GM23338 (cell line): ENCODE data around the gene AGRN. TPM values are rescaled to one million over a fixed set of nuclear protein-coding genes. Genes with fewer than 3 reads are reported as not detected.

ENCODE experiments used
- ATAC-seq: fragments of 200-7000 bp; cut with Tn5 transposase; 3 replicates; pipeline ENCODE4 v1.9.1; 2020
- DNase-seq: peaks from one replicate; pipeline ENCODE4 v3.0.0-alpha.2; 2015; ENCODE audit warnings: low spot score
- H2AFZ ChIP-seq: fragments of 200-600 bp; sonication (generic); 2 replicates; pipeline ENCODE4 v1.8.0; 2016; ENCODE audit warnings: antibody characterized with exemption, mild to moderate bottlenecking, moderate library complexity
- H3F3A ChIP-seq: fragments of 200-600 bp; sonication (generic); replicated peaks from 2 replicates; pipeline ENCODE4 v1.8.0; 2017; ENCODE audit warnings: antibody characterized with exemption, mixed run types, low read depth
- H3K27ac ChIP-seq: fragments of 200-600 bp; sonication (generic); 2 replicates; pipeline ENCODE4 v1.6.1; 2016; ENCODE audit warnings: low read depth
- H3K27me3 ChIP-seq: fragments of 200-600 bp; sonication (generic); 2 replicates; pipeline ENCODE4 v1.8.0; 2016; ENCODE audit warnings: mild to moderate bottlenecking, mixed run types, moderate library complexity; ENCODE audit not compliant: insufficient read depth
- H3K36me3 ChIP-seq: fragments of 200-600 bp; sonication (generic); 2 replicates; pipeline ENCODE4 v1.8.0; 2016; ENCODE audit warnings: mild to moderate bottlenecking; ENCODE audit not compliant: insufficient read depth
- H3K4me1 ChIP-seq: fragments of 200-600 bp; sonication (generic); 2 replicates; pipeline ENCODE4 v1.8.0; 2016; ENCODE audit warnings: mild to moderate bottlenecking, moderate library complexity; ENCODE audit not compliant: insufficient read depth
- H3K4me2 ChIP-seq: fragments of 200-600 bp; sonication (generic); 2 replicates; pipeline ENCODE4 v1.7.1; 2017; ENCODE audit warnings: mixed run types
- H3K4me3 ChIP-seq: fragments of 200-600 bp; sonication (generic); 2 replicates; pipeline ENCODE4 v1.6.1; 2016; ENCODE audit warnings: mixed run types
- H3K79me2 ChIP-seq: fragments of 200-600 bp; sonication (generic); replicated peaks from 2 replicates; pipeline ENCODE4 v1.8.0; 2017; ENCODE audit warnings: mild to moderate bottlenecking; ENCODE audit not compliant: insufficient read depth
- H3K9me2 ChIP-seq: fragments of 200-600 bp; sonication (generic); 2 replicates; pipeline ENCODE4 v1.8.0; 2017; ENCODE audit not compliant: insufficient read depth
- H4K20me1 ChIP-seq: fragments of 200-600 bp; sonication (generic); replicated peaks from 2 replicates; pipeline ENCODE4 v1.8.0; 2017; ENCODE audit warnings: mild to moderate bottlenecking; ENCODE audit not compliant: insufficient read depth
- H3K27ac Mint-ChIP-seq: 2 replicates; pipeline ENCODE4 v1.8.0; 2020; ENCODE audit warnings: inconsistent platforms, mild to moderate bottlenecking, moderate library complexity, mixed read lengths
- H3K27me3 Mint-ChIP-seq: 3 replicates; pipeline ENCODE4 v1.8.0; 2022; ENCODE audit warnings: low read depth, mild to moderate bottlenecking, moderate library complexity, mixed read lengths, inconsistent platforms; ENCODE audit not compliant: insufficient read depth, poor library complexity
- H3K36me3 Mint-ChIP-seq: 3 replicates; pipeline ENCODE4 v1.8.0; 2021; ENCODE audit warnings: low read depth, mild to moderate bottlenecking, inconsistent platforms, moderate library complexity, mixed read lengths
- H3K4me1 Mint-ChIP-seq: 3 replicates; pipeline ENCODE4 v1.8.0; 2020; ENCODE audit warnings: mild to moderate bottlenecking, inconsistent platforms, mixed read lengths
- H3K4me3 Mint-ChIP-seq: 3 replicates; pipeline ENCODE4 v1.8.0; 2021; ENCODE audit warnings: moderate library complexity, mild to moderate bottlenecking, inconsistent platforms, mixed read lengths
- H3K9me3 Mint-ChIP-seq: 3 replicates; pipeline ENCODE4 v1.8.0; 2020; ENCODE audit warnings: moderate library complexity, mild to moderate bottlenecking, inconsistent platforms, mixed read lengths
- JUNB ChIP-seq: IDR thresholded peaks from one replicate; pipeline ENCODE4 v1.6.1; 2016; ENCODE audit warnings: antibody characterized with exemption; ENCODE audit not compliant: unreplicated experiment
- NANOG ChIP-seq: IDR thresholded peaks from 2 replicates; pipeline ENCODE4 v1.6.1; 2016; ENCODE audit warnings: antibody characterized with exemption, borderline replicate concordance
- POLR2AphosphoS5 ChIP-seq: IDR thresholded peaks from 2 replicates; pipeline ENCODE4 v1.6.1; 2016; ENCODE audit warnings: antibody characterized with exemption, low read depth
- STAT1 ChIP-seq: IDR thresholded peaks from one replicate; pipeline ENCODE4 v1.6.1; 2016; ENCODE audit warnings: antibody characterized with exemption; ENCODE audit not compliant: unreplicated experiment
- ZNF114 ChIP-seq: fragments of 250-450 bp; sonication (Bioruptor Pico); IDR thresholded peaks from 2 replicates; pipeline ENCODE4 v1.5.0; 2020; ENCODE audit warnings: mild to moderate bottlenecking, moderate library complexity
- ZNF331 ChIP-seq: fragments of 250-450 bp; sonication (Bioruptor Pico); IDR thresholded peaks from 2 replicates; pipeline ENCODE4 v1.5.0; 2020; ENCODE audit warnings: low read depth, mild to moderate bottlenecking, moderate library complexity
- polyA plus RNA-seq: library from polyadenylated mRNA; unstranded; fragments of >200 nt; fragmentation: Nextera tagmentation; extraction: Ambion mirVana; gene quantifications from 2 replicates; pipeline ENCODE4 v1.2.1, GENCODE V29; 2016
- total RNA-seq: library from RNA; depleted of rRNA; stranded (reverse); fragments of >200 nt; shearing (Covaris generic); gene quantifications from 2 replicates; pipeline ENCODE4 v1.2.3, GENCODE V29; 2014
- TF ChIP-seq, protein P1 (sequence below): fragments of 250-450 bp; sonication (Bioruptor Pico); IDR thresholded peaks from 2 replicates; pipeline ENCODE4 v1.5.0; 2020; ENCODE audit warnings: mild to moderate bottlenecking, moderate library complexity
- TF ChIP-seq, protein P2 (sequence below), 2 experiments: fragments of 200-600 bp in 1 of 2; sonication (generic) in 1 of 2; conservative IDR thresholded peaks; 2 replicates each; pipeline versions ENCODE4 v1.5.1 to v1.6.1; 2016 to 2017; ENCODE audit warnings: antibody characterized with exemption in 2 of 2, low read depth in 2 of 2, mild to moderate bottlenecking in 2 of 2, moderate library complexity in 1 of 2
- TF ChIP-seq, protein P3 (sequence below): IDR thresholded peaks from one replicate; pipeline ENCODE4 v1.6.1; 2018; ENCODE audit warnings: antibody characterized with exemption; ENCODE audit not compliant: unreplicated experiment

AGRN gene
- total and polyA plus RNA-seq, 2 experiments from 2014 or later: 12.3 to 185 TPM

DNA sequence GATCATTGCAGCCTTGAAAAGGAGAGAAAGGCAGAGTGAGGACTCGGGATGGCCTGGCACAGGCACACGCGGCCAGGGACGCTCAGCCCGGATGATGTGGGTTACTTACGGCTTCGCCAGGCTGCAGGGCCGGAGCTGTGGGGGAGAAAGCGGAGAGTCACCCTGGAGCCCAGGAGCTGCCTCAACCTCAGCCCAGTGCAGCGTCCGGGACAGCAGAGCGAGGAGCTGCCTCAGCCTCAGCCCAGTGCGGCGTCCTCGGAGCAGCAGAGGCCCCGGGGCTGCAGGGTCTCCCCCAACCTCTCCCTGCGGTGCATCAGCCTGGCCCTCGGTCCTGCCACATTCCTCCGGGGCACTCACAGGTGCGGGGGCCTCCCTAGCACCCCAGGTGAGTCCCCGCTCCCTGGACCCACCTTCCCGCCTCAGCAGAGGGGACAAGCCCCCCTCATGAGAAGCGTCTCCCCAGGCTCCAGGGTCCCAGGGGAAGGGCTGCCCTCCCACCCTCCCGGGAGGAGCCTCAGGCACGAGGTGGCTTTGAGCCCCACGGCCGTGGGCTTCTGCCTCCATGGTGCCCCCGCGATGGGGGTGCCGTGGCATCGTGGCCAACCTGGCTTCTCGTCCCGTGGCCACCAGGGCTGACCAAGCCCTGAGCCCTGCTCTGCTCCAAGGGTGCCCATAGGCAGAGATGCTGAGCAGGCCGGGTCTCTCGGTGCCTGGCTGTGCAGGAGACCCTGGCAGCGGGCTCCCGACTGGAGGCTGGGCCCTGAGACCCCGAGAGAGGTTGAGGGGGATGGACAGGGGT lies 64.7 kb downstream of the AGRN start:
- H3K27me3 ChIP-seq: no peaks in the 10 kb centered on the region

More for the DNA sequence above, 64.7 kb downstream of the AGRN start:
- Histone ChIP-seq H3K9me2 (no peaks in the 10 kb centered on the region), H3K4me1 (no peaks in the 10 kb centered on the region; the same call in 1 of the 2 replicates), H3K79me2 (no peaks in the 10 kb centered on the region), H3K27ac (no peak overlapping the region), H3K4me2 (no peak overlapping the region), H2AFZ (no peak overlapping the region), H3F3A (no peaks in the 10 kb centered on the region), H3K36me3 (no peaks in the 10 kb centered on the region), H3K4me3 (no peak overlapping the region), H4K20me1 (no peaks in the 10 kb centered on the region)
- H3K27ac Mint-ChIP-seq: no peak overlapping the region
- H3K27me3 Mint-ChIP-seq: peaks cover 9% of the 10 kb centered on the region
- DNase-seq (no peak), ATAC-seq (no peak)
- H3K9me3 Mint-ChIP-seq: no peaks in the 10 kb centered on the region
- TF ChIP-seq, protein P1, sequence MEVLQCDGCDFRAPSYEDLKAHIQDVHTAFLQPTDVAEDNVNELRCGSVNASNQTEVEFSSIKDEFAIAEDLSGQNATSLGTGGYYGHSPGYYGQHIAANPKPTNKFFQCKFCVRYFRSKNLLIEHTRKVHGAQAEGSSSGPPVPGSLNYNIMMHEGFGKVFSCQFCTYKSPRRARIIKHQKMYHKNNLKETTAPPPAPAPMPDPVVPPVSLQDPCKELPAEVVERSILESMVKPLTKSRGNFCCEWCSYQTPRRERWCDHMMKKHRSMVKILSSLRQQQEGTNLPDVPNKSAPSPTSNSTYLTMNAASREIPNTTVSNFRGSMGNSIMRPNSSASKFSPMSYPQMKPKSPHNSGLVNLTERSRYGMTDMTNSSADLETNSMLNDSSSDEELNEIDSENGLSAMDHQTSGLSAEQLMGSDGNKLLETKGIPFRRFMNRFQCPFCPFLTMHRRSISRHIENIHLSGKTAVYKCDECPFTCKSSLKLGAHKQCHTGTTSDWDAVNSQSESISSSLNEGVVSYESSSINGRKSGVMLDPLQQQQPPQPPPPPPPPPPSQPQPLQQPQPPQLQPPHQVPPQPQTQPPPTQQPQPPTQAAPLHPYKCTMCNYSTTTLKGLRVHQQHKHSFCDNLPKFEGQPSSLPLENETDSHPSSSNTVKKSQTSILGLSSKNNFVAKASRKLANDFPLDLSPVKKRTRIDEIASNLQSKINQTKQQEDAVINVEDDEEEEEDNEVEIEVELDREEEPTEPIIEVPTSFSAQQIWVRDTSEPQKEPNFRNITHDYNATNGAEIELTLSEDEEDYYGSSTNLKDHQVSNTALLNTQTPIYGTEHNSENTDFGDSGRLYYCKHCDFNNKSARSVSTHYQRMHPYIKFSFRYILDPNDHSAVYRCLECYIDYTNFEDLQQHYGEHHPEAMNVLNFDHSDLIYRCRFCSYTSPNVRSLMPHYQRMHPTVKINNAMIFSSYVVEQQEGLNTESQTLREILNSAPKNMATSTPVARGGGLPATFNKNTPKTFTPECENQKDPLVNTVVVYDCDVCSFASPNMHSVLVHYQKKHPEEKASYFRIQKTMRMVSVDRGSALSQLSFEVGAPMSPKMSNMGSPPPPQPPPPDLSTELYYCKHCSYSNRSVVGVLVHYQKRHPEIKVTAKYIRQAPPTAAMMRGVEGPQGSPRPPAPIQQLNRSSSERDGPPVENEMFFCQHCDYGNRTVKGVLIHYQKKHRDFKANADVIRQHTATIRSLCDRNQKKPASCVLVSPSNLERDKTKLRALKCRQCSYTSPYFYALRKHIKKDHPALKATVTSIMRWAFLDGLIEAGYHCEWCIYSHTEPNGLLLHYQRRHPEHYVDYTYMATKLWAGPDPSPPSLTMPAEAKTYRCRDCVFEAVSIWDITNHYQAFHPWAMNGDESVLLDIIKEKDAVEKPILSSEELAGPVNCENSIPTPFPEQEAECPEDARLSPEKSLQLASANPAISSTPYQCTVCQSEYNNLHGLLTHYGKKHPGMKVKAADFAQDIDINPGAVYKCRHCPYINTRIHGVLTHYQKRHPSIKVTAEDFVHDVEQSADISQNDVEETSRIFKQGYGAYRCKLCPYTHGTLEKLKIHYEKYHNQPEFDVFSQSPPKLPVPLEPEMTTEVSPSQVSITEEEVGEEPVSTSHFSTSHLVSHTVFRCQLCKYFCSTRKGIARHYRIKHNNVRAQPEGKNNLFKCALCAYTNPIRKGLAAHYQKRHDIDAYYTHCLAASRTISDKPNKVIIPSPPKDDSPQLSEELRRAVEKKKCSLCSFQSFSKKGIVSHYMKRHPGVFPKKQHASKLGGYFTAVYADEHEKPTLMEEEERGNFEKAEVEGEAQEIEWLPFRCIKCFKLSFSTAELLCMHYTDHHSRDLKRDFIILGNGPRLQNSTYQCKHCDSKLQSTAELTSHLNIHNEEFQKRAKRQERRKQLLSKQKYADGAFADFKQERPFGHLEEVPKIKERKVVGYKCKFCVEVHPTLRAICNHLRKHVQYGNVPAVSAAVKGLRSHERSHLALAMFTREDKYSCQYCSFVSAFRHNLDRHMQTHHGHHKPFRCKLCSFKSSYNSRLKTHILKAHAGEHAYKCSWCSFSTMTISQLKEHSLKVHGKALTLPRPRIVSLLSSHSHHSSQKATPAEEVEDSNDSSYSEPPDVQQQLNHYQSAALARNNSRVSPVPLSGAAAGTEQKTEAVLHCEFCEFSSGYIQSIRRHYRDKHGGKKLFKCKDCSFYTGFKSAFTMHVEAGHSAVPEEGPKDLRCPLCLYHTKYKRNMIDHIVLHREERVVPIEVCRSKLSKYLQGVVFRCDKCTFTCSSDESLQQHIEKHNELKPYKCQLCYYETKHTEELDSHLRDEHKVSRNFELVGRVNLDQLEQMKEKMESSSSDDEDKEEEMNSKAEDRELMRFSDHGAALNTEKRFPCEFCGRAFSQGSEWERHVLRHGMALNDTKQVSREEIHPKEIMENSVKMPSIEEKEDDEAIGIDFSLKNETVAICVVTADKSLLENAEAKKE (CRISPR knock-in tag): no peak
- no peak for TF ChIP-seq POLR2AphosphoS5
- no peak for TF ChIP-seq STAT1
- no peak for TF ChIP-seq ZNF114 (CRISPR knock-in tag)
- TF ChIP-seq ZNF331 (CRISPR knock-in tag): no peak
- no peak for TF ChIP-seq NANOG
- TF ChIP-seq, protein P2, sequence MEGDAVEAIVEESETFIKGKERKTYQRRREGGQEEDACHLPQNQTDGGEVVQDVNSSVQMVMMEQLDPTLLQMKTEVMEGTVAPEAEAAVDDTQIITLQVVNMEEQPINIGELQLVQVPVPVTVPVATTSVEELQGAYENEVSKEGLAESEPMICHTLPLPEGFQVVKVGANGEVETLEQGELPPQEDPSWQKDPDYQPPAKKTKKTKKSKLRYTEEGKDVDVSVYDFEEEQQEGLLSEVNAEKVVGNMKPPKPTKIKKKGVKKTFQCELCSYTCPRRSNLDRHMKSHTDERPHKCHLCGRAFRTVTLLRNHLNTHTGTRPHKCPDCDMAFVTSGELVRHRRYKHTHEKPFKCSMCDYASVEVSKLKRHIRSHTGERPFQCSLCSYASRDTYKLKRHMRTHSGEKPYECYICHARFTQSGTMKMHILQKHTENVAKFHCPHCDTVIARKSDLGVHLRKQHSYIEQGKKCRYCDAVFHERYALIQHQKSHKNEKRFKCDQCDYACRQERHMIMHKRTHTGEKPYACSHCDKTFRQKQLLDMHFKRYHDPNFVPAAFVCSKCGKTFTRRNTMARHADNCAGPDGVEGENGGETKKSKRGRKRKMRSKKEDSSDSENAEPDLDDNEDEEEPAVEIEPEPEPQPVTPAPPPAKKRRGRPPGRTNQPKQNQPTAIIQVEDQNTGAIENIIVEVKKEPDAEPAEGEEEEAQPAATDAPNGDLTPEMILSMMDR (conservative IDR thresholded peaks at IDR 0.05; ENCODE audit: low read depth in 2 of 2): no peak
- TF ChIP-seq, protein P3, sequence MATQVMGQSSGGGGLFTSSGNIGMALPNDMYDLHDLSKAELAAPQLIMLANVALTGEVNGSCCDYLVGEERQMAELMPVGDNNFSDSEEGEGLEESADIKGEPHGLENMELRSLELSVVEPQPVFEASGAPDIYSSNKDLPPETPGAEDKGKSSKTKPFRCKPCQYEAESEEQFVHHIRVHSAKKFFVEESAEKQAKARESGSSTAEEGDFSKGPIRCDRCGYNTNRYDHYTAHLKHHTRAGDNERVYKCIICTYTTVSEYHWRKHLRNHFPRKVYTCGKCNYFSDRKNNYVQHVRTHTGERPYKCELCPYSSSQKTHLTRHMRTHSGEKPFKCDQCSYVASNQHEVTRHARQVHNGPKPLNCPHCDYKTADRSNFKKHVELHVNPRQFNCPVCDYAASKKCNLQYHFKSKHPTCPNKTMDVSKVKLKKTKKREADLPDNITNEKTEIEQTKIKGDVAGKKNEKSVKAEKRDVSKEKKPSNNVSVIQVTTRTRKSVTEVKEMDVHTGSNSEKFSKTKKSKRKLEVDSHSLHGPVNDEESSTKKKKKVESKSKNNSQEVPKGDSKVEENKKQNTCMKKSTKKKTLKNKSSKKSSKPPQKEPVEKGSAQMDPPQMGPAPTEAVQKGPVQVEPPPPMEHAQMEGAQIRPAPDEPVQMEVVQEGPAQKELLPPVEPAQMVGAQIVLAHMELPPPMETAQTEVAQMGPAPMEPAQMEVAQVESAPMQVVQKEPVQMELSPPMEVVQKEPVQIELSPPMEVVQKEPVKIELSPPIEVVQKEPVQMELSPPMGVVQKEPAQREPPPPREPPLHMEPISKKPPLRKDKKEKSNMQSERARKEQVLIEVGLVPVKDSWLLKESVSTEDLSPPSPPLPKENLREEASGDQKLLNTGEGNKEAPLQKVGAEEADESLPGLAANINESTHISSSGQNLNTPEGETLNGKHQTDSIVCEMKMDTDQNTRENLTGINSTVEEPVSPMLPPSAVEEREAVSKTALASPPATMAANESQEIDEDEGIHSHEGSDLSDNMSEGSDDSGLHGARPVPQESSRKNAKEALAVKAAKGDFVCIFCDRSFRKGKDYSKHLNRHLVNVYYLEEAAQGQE: no peak
- TF ChIP-seq JUNB: no peak
- H3K36me3 Mint-ChIP-seq: no peaks in the 10 kb centered on the region
- H3K4me1 Mint-ChIP-seq: no peaks in the 10 kb centered on the region
- no peak overlapping the region for H3K4me3 Mint-ChIP-seq
